ENCODE measurements around the gene QRICH1.

DNA sequence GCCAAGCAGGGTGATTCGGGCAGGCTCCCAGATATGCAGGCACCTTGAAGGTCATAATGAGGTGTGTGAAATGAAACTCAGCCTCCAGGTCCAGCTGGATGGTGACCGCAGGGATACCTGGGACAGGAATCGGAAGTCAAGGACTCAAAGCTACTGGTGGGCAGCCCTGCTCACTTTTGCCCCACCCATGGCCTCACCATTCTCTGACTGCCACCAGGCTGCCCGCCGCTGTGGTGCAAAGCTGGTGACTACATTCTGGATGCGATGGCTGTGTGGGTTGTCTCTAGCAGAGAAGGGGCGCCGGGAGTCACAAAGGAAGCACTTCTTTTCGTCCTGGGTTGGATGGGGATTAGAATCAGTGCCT is 38.2 kb upstream of the QRICH1 start:
- TF ChIP-seq, protein P1, sequence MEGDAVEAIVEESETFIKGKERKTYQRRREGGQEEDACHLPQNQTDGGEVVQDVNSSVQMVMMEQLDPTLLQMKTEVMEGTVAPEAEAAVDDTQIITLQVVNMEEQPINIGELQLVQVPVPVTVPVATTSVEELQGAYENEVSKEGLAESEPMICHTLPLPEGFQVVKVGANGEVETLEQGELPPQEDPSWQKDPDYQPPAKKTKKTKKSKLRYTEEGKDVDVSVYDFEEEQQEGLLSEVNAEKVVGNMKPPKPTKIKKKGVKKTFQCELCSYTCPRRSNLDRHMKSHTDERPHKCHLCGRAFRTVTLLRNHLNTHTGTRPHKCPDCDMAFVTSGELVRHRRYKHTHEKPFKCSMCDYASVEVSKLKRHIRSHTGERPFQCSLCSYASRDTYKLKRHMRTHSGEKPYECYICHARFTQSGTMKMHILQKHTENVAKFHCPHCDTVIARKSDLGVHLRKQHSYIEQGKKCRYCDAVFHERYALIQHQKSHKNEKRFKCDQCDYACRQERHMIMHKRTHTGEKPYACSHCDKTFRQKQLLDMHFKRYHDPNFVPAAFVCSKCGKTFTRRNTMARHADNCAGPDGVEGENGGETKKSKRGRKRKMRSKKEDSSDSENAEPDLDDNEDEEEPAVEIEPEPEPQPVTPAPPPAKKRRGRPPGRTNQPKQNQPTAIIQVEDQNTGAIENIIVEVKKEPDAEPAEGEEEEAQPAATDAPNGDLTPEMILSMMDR (IDR thresholded peaks at IDR 0.05): no peak
- no peak for TF ChIP-seq POLR2A (IDR thresholded peaks at IDR 0.05)
